ENCODE measurements around the gene GPC1.

Gene GPC1

GRCh38 chr2:240424341-240425235 lies 10.9 kb upstream of the GPC1 start:
- TF ChIP-seq CTCF (IDR thresholded peaks at IDR 0.05; ENCODE audit: borderline replicate concordance, insufficient read depth, low read depth, low read length), result no peak

DNA sequence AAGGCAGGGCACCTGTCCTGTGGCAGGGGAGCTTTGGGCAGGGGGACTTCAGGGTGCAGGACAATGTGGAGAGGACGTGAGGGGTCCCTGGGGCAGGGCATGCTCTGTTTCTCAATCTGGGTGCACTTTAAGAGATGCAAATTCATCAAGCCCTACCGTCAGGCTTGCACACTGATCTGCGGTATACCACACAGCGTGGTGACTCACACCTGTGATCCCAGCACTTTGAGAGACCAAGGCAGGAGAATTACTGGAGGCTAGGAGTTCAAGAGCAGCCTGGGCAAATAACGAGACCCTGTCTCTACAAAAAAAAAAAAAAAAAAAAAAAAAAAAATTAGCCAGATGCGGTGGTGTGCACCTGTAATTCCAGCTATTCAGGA lies 10.2 kb upstream of the GPC1 start:
- TF ChIP-seq CTCF (IDR thresholded peaks at IDR 0.05; ENCODE audit: borderline replicate concordance, insufficient read depth, low read depth, low read length), result no peak
- H3K4me3 ChIP-seq (ENCODE audit: low read depth, low read length), result no peak overlapping the region

More at GRCh38 chr2:240424341-240425235, 10.9 kb upstream of the GPC1 start:
- no peak overlapping the region for H3K4me3 ChIP-seq (ENCODE audit: low read depth, low read length)

DNA sequence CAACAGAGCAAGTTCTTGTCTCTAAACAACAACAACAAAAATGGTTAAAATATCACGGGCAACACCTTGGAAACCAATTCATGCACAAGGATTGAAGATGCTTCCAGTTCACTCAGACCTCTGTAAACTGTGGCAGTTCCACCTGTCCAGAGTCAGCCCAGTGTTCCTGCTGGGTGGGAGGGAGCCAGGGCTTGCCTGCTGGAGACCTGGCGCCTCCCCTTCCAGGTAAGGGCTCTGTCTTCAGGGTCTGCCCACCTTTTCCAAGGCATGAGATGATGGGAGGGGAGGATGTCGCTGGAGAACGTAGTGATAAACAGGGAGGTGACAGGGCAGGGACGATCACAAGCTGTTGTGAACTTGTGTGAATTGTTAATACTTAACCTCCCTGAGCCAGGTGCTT lies 9.8 kb upstream of the GPC1 start:
- H3K4me3 ChIP-seq (ENCODE audit: low read depth, low read length), result no peak overlapping the region
- TF ChIP-seq CTCF (IDR thresholded peaks at IDR 0.05; ENCODE audit: borderline replicate concordance, insufficient read depth, low read depth, low read length), result no peak

- no peak overlapping the region for H3K4me3 ChIP-seq (ENCODE audit: low read depth, low read length)
- TF ChIP-seq CTCF (IDR thresholded peaks at IDR 0.05; ENCODE audit: borderline replicate concordance, insufficient read depth, low read depth, low read length), result no peak
Measured at GRCh38 chr2:240426845-240427721, 8.4 kb upstream of the GPC1 start.

DNA sequence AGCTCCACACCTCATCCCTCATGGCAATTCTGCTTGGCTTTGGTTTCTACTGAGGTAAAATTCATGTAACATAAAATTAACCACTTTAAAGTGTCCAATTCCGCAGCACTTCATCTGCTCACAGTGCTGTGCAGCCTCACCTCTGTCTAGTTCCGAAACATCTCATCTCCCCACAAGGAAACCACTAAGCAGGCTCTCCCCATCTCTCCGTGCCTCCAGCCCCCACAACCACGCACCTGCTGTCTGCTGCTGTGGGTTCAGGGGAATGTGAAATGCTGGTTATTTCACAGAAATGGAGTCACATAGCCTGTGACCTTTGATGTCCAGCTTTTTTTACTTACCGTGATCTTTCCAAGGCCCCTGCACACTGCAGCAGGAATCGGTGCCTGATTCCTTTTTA lies 7.7 kb upstream of the GPC1 start:
- no peak for TF ChIP-seq CTCF (IDR thresholded peaks at IDR 0.05; ENCODE audit: borderline replicate concordance, insufficient read depth, low read depth, low read length)
- H3K4me3 ChIP-seq (ENCODE audit: low read depth, low read length), result no peak overlapping the region

GRCh38 chr2:240428245-240428644 lies 7.2 kb upstream of the GPC1 start:
- TF ChIP-seq CTCF (IDR thresholded peaks at IDR 0.05; ENCODE audit: borderline replicate concordance, insufficient read depth, low read depth, low read length), result no peak
- no peak overlapping the region for H3K4me3 ChIP-seq (ENCODE audit: low read depth, low read length)

Data from GM12875 (cell line).